ENCODE data around the gene MRGPRX1.
A peak's percentile ranks its signal among the peaks of the same experiment; 100 is the strongest.

DNA sequence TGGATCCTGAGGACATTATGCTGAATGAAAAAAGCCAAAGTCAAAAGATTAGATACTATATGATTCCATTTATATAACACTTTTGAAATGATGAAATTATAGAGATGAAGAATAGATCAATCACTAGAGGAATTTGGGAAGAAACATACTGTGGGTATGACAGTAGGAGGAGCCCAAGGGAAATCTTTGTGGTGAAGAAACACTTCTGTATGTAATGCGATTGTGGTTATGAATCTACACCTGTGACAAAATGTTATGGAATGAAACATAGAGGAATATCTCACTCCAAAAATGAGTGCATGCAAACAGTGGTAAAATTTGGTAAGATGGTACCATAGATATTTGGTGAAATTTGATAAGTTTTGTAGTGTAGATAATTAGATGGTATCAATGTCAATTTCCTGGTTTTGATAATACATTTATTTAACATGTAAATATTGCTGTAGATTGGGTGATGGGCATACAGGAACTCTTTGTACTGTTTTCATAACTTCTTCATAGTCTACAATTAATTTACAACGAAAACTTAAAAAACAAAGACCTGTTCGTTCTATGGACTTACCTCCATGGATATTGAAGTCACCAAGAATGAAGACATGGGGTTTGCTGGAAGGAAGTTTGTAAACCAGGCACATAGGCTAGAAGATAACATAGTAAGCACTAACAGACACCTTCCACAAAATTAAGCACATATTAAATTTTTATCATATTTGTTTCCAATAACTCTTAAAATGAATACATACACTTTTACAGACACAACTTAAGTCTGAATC lies 11.5 kb downstream of the MRGPRX1 start:
- TF ChIP-seq, protein P1, sequence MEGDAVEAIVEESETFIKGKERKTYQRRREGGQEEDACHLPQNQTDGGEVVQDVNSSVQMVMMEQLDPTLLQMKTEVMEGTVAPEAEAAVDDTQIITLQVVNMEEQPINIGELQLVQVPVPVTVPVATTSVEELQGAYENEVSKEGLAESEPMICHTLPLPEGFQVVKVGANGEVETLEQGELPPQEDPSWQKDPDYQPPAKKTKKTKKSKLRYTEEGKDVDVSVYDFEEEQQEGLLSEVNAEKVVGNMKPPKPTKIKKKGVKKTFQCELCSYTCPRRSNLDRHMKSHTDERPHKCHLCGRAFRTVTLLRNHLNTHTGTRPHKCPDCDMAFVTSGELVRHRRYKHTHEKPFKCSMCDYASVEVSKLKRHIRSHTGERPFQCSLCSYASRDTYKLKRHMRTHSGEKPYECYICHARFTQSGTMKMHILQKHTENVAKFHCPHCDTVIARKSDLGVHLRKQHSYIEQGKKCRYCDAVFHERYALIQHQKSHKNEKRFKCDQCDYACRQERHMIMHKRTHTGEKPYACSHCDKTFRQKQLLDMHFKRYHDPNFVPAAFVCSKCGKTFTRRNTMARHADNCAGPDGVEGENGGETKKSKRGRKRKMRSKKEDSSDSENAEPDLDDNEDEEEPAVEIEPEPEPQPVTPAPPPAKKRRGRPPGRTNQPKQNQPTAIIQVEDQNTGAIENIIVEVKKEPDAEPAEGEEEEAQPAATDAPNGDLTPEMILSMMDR (optimal IDR thresholded peaks at IDR 0.05 in 1 of 3, IDR thresholded peaks at IDR 0.05 in 1 of 3, conservative IDR thresholded peaks at IDR 0.05 in 1 of 3; ENCODE audit: extremely low read depth in 1 of 3, insufficient read depth in 2 of 3, low read length in 3 of 3), result peak in 2 of 3 experiments; percentile 22 to 37
- no peak for TF ChIP-seq EZH2 (IDR thresholded peaks at IDR 0.05; ENCODE audit: low read length)

Data from keratinocyte (primary cell).